Neural crest cell (in vitro differentiated cells): ENCODE results near the gene NTRK1. TPM values are rescaled to one million over a fixed set of nuclear protein-coding genes. Genes with fewer than 3 reads are reported as not detected.
"Not testable (repeated sequence)": the region's sequence is repeated elsewhere in the genome, so short reads cannot be mapped to it uniquely, and the experiment has no call there.

Source experiments
- DNase-seq: peaks from one replicate; pipeline ENCODE4 v3.0.0; 2021; ENCODE audit warnings: low read depth, mixed read lengths, low spot score
- H3K27ac Mint-ChIP-seq: one replicate; pipeline ENCODE4 v1.8.0; 2021; ENCODE audit warnings: mild to moderate bottlenecking, mixed read lengths; ENCODE audit not compliant: unreplicated experiment
- H3K27me3 Mint-ChIP-seq: 2 replicates; pipeline ENCODE4 v1.8.0; 2021; ENCODE audit warnings: low read depth, mild to moderate bottlenecking, mixed read lengths
- H3K36me3 Mint-ChIP-seq: 2 replicates; pipeline ENCODE4 v1.8.0; 2021; ENCODE audit warnings: low read depth, mild to moderate bottlenecking, mixed read lengths
- H3K4me1 Mint-ChIP-seq: 2 replicates; pipeline ENCODE4 v1.8.0; 2021; ENCODE audit warnings: mixed read lengths
- H3K4me3 Mint-ChIP-seq: one replicate; pipeline ENCODE4 v1.8.0; 2021; ENCODE audit warnings: mild to moderate bottlenecking, mixed read lengths
- H3K9me3 Mint-ChIP-seq: 2 replicates; pipeline ENCODE4 v1.8.0; 2021; ENCODE audit warnings: mixed read lengths
- total RNA-seq: library from RNA; stranded (reverse); gene quantifications from 2 replicates; pipeline ENCODE4 v1.2.1, GENCODE V29; 2021
- TF ChIP-seq, protein P1 (sequence below): fragments of 200-600 bp; sonication (generic); conservative IDR thresholded peaks from 2 replicates; pipeline ENCODE4 v1.5.0; 2021; ENCODE audit warnings: antibody characterized with exemption, mild to moderate bottlenecking

NTRK1 gene
- total RNA-seq, 1 donor from 2014 or later, result 0.21 TPM

DNA sequence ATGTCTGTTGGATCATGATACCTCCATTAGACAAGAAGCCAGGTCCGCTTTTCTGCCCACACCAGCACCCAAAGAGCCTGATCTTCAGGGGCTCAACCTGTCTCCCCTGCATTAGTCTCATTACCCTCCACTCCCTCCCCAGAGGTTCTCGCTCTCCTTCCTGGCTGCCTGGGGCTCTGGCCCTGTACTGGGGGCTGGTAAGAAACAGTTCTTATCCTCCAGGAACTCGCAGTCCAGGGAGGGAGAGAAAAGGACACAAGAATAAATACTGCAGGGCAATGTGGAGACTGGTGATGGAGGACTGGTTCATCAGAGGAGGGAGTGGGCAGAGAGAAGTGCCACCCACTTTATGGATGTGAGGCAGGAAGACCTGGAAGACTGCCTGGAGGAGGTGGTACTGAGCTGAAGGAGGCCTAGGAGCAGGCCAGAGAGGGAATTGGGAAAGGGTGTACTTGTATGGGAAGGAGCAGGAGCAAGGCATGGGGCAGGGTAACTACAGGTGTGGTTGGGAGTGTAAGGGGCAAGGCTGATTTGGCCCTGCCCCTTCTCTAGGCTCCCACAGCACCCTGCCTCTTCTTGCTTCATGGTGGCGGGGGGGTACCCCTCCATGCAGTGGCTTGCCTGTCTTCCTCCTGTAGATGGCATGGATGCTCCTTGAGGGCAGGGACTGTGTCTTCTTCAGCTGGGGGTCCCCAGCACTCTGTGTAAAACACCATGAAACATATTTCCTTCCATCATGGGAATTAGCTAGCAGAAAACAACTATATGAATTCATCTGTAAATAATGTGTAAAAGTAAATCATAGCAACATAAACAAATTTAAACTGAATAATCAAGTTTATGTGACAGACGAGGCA, 64.7 kb downstream of the NTRK1 start:
- Mint-ChIP-seq H3K9me3 (no peaks in the 10 kb centered on the region), H3K27me3 (peaks cover 100% of the 10 kb centered on the region), H3K4me1 (peaks cover 17% of the 10 kb centered on the region), H3K4me3 (peak overlapping the region; percentile 47), H3K27ac (no peak overlapping the region), H3K36me3 (peaks cover 2% of the 10 kb centered on the region)
- no peak for DNase-seq
- TF ChIP-seq, protein P1, sequence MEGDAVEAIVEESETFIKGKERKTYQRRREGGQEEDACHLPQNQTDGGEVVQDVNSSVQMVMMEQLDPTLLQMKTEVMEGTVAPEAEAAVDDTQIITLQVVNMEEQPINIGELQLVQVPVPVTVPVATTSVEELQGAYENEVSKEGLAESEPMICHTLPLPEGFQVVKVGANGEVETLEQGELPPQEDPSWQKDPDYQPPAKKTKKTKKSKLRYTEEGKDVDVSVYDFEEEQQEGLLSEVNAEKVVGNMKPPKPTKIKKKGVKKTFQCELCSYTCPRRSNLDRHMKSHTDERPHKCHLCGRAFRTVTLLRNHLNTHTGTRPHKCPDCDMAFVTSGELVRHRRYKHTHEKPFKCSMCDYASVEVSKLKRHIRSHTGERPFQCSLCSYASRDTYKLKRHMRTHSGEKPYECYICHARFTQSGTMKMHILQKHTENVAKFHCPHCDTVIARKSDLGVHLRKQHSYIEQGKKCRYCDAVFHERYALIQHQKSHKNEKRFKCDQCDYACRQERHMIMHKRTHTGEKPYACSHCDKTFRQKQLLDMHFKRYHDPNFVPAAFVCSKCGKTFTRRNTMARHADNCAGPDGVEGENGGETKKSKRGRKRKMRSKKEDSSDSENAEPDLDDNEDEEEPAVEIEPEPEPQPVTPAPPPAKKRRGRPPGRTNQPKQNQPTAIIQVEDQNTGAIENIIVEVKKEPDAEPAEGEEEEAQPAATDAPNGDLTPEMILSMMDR, result no peak

DNA sequence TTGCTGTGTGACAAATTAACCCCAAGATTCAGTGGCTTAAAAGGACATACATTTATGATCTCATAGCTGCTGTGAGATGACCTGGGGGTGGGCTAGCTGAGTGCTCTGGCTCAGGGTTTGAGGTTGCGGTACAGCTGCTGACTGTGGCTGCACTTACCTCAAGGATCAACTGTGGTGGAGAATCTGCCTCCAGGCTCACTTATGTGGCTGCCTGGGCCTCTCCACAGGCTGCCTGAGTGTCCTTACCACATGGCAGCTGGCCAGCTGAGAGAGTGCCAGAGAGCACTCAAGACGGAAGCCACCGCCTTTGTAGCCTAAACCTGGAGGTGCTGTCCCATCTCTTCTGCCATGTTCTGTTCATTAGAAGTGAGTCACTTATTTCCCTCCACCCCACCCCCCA, 65.5 kb downstream of the NTRK1 start:
- Mint-ChIP-seq H3K36me3 (peaks cover 2% of the 10 kb centered on the region), H3K27ac (no peak overlapping the region), H3K4me1 (peaks cover 18% of the 10 kb centered on the region), H3K27me3 (peaks cover 99% of the 10 kb centered on the region), H3K9me3 (no peaks in the 10 kb centered on the region), H3K4me3 (peak overlapping the region; percentile 26)
- no peak for DNase-seq
- TF ChIP-seq, protein P1, result no peak

DNA sequence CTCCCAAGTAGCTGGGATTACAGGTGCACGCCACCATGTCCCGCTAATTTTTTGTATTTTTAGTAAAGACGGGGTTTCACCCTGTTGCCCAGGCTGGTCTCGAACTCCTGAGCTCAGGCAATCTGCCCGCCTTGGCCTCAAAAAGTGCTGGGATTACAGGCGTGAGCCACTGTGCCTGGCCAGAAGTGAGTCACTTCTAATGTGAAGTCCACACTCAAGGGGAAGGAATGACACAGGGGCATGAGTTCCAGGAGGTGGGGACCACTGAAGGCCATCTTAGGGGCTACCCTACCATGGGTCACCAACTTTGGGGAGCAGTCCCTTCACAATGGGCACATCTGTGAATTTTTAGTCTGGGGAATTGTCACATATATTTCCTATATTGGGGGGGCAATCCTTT, 66.0 kb downstream of the NTRK1 start:
- Mint-ChIP-seq H3K27me3 (peaks cover 99% of the 10 kb centered on the region), H3K4me1 (peaks cover 23% of the 10 kb centered on the region)
- H3K9me3 Mint-ChIP-seq, H3K4me3 Mint-ChIP-seq, H3K27ac Mint-ChIP-seq, H3K36me3 Mint-ChIP-seq, DNase-seq: not testable (repeated sequence)

DNA sequence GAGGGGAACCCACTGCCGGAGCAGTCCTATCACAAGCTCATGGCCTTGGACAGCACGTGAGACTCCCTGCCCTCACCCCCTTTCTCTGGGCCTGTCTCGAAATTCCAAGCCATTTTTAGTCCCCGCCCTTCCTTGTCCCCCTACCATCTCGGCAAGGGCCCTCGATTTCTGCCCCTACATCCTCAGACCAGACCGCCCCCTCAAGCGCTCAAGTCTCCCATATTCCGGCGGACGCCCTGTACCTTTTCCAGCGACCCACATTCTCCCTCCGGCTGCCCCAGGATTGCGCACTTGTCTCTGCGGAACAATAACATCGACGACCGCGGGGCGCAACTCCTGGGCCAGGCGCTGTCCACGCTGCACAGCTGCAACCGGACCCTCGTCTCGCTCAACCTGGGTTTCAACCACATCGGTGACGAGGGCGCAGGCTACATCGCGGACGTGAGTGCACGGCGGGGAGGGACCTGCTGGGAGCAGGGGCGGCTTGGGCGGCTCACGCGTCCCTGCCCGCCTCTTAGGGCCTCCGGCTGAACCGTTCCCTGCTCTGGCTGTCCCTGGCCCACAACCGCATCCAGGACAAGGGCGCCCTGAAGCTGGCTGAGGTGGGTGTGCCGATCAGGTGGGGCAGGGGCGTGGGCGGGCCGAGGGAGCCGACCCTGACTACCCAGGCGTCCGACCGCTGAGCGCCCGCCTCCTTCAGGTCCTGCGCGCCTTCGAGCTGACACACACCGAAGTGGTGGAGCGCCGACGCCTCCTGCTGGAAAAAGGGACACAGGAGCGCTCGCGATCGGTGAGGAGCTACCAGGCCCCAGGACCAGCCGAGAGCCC, 66.8 kb downstream of the NTRK1 start:
- Mint-ChIP-seq H3K9me3 (no peaks in the 10 kb centered on the region), H3K4me3 (peak overlapping the region; percentile 75), H3K27me3 (peaks cover 94% of the 10 kb centered on the region), H3K36me3 (peaks cover 2% of the 10 kb centered on the region), H3K27ac (no peak overlapping the region), H3K4me1 (peaks cover 23% of the 10 kb centered on the region)
- DNase-seq, result peak; percentile 80
- TF ChIP-seq, protein P1, result peak; percentile 74

DNA sequence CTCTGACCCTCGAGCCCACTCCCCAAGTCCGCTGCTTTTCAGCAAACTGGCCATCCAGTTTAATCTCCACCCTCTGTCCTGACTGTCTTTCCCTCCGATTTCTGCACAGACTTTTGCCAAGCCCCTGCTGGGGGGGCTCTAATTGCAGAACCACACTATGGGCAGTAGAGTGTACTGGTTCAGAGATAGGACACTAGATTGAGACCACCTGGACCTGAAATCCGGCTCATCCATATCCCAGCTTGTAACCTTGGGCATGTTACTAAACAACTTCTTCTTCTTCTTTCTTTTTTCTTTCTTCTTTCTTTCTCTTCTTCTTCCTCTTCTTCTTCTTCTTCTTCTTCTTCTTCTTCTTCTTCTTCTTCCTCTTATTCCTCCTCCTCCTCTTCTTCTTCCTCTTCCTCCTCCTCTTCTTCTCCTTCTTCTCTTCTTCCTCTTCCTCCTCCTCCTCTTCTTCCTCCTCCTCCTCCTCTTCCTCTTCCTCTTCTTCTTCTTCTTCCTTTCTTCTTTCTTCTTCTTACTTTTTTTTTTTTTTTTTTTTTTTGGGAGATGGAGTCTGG, 67.5 kb downstream of the NTRK1 start:
- Mint-ChIP-seq H3K4me3 (peak overlapping the region; percentile 75), H3K4me1 (peaks cover 22% of the 10 kb centered on the region), H3K27ac (peak overlapping the region; percentile 45), H3K36me3 (peaks cover 2% of the 10 kb centered on the region), H3K27me3 (peaks cover 91% of the 10 kb centered on the region), H3K9me3 (no peaks in the 10 kb centered on the region)
- TF ChIP-seq, protein P1, result peak; percentile 9
- no peak for DNase-seq
